Karpas-422 (cell line): ENCODE measurements around the gene SOST. TPM values are rescaled to one million over a fixed set of nuclear protein-coding genes. Genes with fewer than 3 reads are reported as not detected.
"Not testable (repeated sequence)": the region's sequence is repeated elsewhere in the genome, so short reads cannot be mapped to it uniquely, and the experiment has no call there.

Source experiments
- DNase-seq: peaks from one replicate; pipeline ENCODE4 v3.0.0-alpha.2; 2015
- H2AFZ ChIP-seq: fragments of 200-600 bp; sonication (generic); 2 replicates; pipeline ENCODE4 v1.6.1; 2014; ENCODE audit warnings: antibody characterized with exemption, low read length, mixed read lengths
- H3K27ac ChIP-seq: fragments of 200-600 bp; sonication (generic); 2 replicates; pipeline ENCODE4 v1.5.1; 2014; ENCODE audit warnings: mild to moderate bottlenecking, low read length, moderate library complexity
- H3K27me3 ChIP-seq: fragments of 200-600 bp; sonication (generic); 2 replicates; pipeline ENCODE4 v1.6.1; 2014; ENCODE audit warnings: low read length, mixed read lengths
- H3K36me3 ChIP-seq: fragments of 200-600 bp; sonication (generic); 2 replicates; pipeline ENCODE4 v1.6.1; 2014; ENCODE audit warnings: low read length, mixed read lengths; ENCODE audit not compliant: insufficient read depth
- H3K4me1 ChIP-seq: fragments of 200-600 bp; sonication (generic); 2 replicates; pipeline ENCODE4 v1.6.1; 2014; ENCODE audit warnings: mild to moderate bottlenecking, low read length, mixed read lengths
- H3K4me2 ChIP-seq: fragments of 200-600 bp; sonication (generic); 2 replicates; pipeline ENCODE4 v1.6.1; 2014; ENCODE audit warnings: low read length, low read depth, mild to moderate bottlenecking; ENCODE audit not compliant: poor library complexity, severe bottlenecking
- H3K4me3 ChIP-seq: fragments of 200-600 bp; sonication (generic); 2 replicates; pipeline ENCODE4 v1.5.1; 2014; ENCODE audit warnings: mild to moderate bottlenecking, antibody characterized with exemption, low read length, mixed read lengths
- H3K79me2 ChIP-seq: fragments of 200-600 bp; sonication (generic); 2 replicates; pipeline ENCODE4 v1.6.1; 2014; ENCODE audit warnings: mild to moderate bottlenecking, low read length, mixed read lengths
- H3K9ac ChIP-seq: fragments of 200-600 bp; sonication (generic); 2 replicates; pipeline ENCODE4 v1.6.0; 2014; ENCODE audit warnings: low read length
- H3K9me2 ChIP-seq: fragments of 200-600 bp; sonication (generic), shearing (Covaris generic); replicated peaks from 2 replicates; pipeline ENCODE4 v1.6.0; 2014; ENCODE audit warnings: mild to moderate bottlenecking, low read length, moderate library complexity; ENCODE audit not compliant: insufficient read depth
- H3K9me3 ChIP-seq: fragments of 300-700, 200-600 bp; sonication (generic); 2 replicates; pipeline ENCODE4 v1.6.1; 2014; ENCODE audit warnings: low read length, mixed read lengths
- H4K20me1 ChIP-seq: fragments of 200-600 bp; sonication (generic); 2 replicates; pipeline ENCODE4 v1.6.1; 2014; ENCODE audit warnings: mild to moderate bottlenecking, antibody characterized with exemption, low read length, low read depth; ENCODE audit not compliant: insufficient read depth
- total RNA-seq: library from RNA; depleted of rRNA; stranded (reverse); fragments of >200 nt; shearing (Covaris generic); gene quantifications from 2 replicates; pipeline ENCODE4 v1.2.3, GENCODE V29; 2014; ENCODE audit warnings: low replicate concordance

SOST gene
- total RNA-seq, 1 experiment from 2014 or later: not detected

GRCh38 chr17:43792668-43793067, 34.1 kb upstream of the SOST start:
- DNase-seq, H3K36me3 ChIP-seq, H4K20me1 ChIP-seq, H3K4me1 ChIP-seq, H3K9me3 ChIP-seq, H3K9ac ChIP-seq, H2AFZ ChIP-seq, H3K27me3 ChIP-seq, H3K4me2 ChIP-seq, H3K9me2 ChIP-seq, H3K27ac ChIP-seq, H3K4me3 ChIP-seq, H3K79me2 ChIP-seq: not testable (repeated sequence)

- Histone ChIP-seq H4K20me1 (no peaks in the 10 kb centered on the region), H3K4me3 (no peak overlapping the region), H3K36me3 (no peaks in the 10 kb centered on the region), H3K4me2 (no peak overlapping the region), H2AFZ (peak overlapping the region; percentile 21; the same call in 1 of the 2 replicates), H3K9me3 (no peaks in the 10 kb centered on the region), H3K27me3 (no peaks in the 10 kb centered on the region), H3K79me2 (no peaks in the 10 kb centered on the region), H3K4me1 (peaks cover 13% of the 10 kb centered on the region), H3K9me2 (no peaks in the 10 kb centered on the region), H3K9ac (no peak overlapping the region), H3K27ac (no peak overlapping the region)
- DNase-seq: peak; percentile 66
These were observed 33.0 kb upstream of the SOST start for GRCh38 chr17:43791589-43791988.

- H3K9ac ChIP-seq: no peak overlapping the region
- H3K4me1 ChIP-seq: peaks cover 13% of the 10 kb centered on the region
- no peak overlapping the region for H2AFZ ChIP-seq
These were observed 31.8 kb upstream of the SOST start for GRCh38 chr17:43790311-43790940.

GRCh38 chr17:43789482-43789881, 30.9 kb upstream of the SOST start:
- Histone ChIP-seq H3K9ac (no peak overlapping the region), H4K20me1 (no peaks in the 10 kb centered on the region), H3K79me2 (no peaks in the 10 kb centered on the region), H3K27me3 (no peaks in the 10 kb centered on the region), H3K9me3 (no peaks in the 10 kb centered on the region), H2AFZ (no peak overlapping the region), H3K4me2 (no peak overlapping the region), H3K4me3 (no peak overlapping the region), H3K4me1 (peaks cover 13% of the 10 kb centered on the region), H3K9me2 (no peaks in the 10 kb centered on the region), H3K36me3 (no peaks in the 10 kb centered on the region), H3K27ac (no peak overlapping the region)
- DNase-seq: no peak

More at GRCh38 chr17:43790311-43790940, 31.8 kb upstream of the SOST start:
- H3K4me3 ChIP-seq: no peak overlapping the region
- no peaks in the 10 kb centered on the region for H3K27me3 ChIP-seq
- no peaks in the 10 kb centered on the region for H3K9me2 ChIP-seq
- no peak overlapping the region for H3K4me2 ChIP-seq
- H3K79me2 ChIP-seq: no peaks in the 10 kb centered on the region
- no peaks in the 10 kb centered on the region for H3K9me3 ChIP-seq
- DNase-seq: no peak
- H3K36me3 ChIP-seq: no peaks in the 10 kb centered on the region
- H3K27ac ChIP-seq: no peak overlapping the region
- no peaks in the 10 kb centered on the region for H4K20me1 ChIP-seq

- no peak for DNase-seq
- Histone ChIP-seq H3K4me1 (peaks cover 13% of the 10 kb centered on the region), H3K36me3 (no peaks in the 10 kb centered on the region), H3K9ac (no peak overlapping the region), H3K27me3 (no peaks in the 10 kb centered on the region), H3K27ac (no peak overlapping the region), H3K79me2 (no peaks in the 10 kb centered on the region), H3K9me3 (no peaks in the 10 kb centered on the region), H4K20me1 (no peaks in the 10 kb centered on the region), H2AFZ (no peak overlapping the region), H3K4me3 (no peak overlapping the region), H3K4me2 (no peak overlapping the region), H3K9me2 (no peaks in the 10 kb centered on the region)
These were observed 29.9 kb upstream of the SOST start for GRCh38 chr17:43788540-43788939.

GRCh38 chr17:43787728-43788127, 29.1 kb upstream of the SOST start:
- H3K4me2 ChIP-seq: peak overlapping the region; percentile 25
- peaks cover 13% of the 10 kb centered on the region for H3K4me1 ChIP-seq
- H3K27me3 ChIP-seq: no peaks in the 10 kb centered on the region

GRCh38 chr17:43784628-43785101, 26.1 kb upstream of the SOST start:
- no peak overlapping the region for H3K4me3 ChIP-seq
- H3K27ac ChIP-seq: no peak overlapping the region
- no peaks in the 10 kb centered on the region for H3K27me3 ChIP-seq
- no peaks in the 10 kb centered on the region for H3K9me3 ChIP-seq
- H4K20me1 ChIP-seq: no peaks in the 10 kb centered on the region
- H3K36me3 ChIP-seq: no peaks in the 10 kb centered on the region
- peaks cover 15% of the 10 kb centered on the region for H3K4me1 ChIP-seq
- H3K9ac ChIP-seq: no peak overlapping the region
- no peak overlapping the region for H3K4me2 ChIP-seq
- no peak overlapping the region for H2AFZ ChIP-seq
- no peaks in the 10 kb centered on the region for H3K79me2 ChIP-seq
- DNase-seq: no peak
- no peaks in the 10 kb centered on the region for H3K9me2 ChIP-seq

More at GRCh38 chr17:43787728-43788127, 29.1 kb upstream of the SOST start:
- H2AFZ ChIP-seq: 0 out of 2 replicates have a peak overlapping the region, but pooled peaks have one; percentile 42
- H3K9ac ChIP-seq: no peak overlapping the region
- H3K27ac ChIP-seq: no peak overlapping the region
- no peaks in the 10 kb centered on the region for H4K20me1 ChIP-seq
- H3K9me3 ChIP-seq: no peaks in the 10 kb centered on the region
- peak; percentile 75 for DNase-seq
- H3K36me3 ChIP-seq: no peaks in the 10 kb centered on the region
- H3K79me2 ChIP-seq: no peaks in the 10 kb centered on the region
- H3K4me3 ChIP-seq: no peak overlapping the region
- H3K9me2 ChIP-seq: no peaks in the 10 kb centered on the region

GRCh38 chr17:43784068-43784467, 25.5 kb upstream of the SOST start:
- no peak overlapping the region for H2AFZ ChIP-seq
- H3K9me3 ChIP-seq: no peaks in the 10 kb centered on the region
- H4K20me1 ChIP-seq: no peaks in the 10 kb centered on the region
- H3K4me3 ChIP-seq: no peak overlapping the region
- no peak overlapping the region for H3K27ac ChIP-seq
- no peaks in the 10 kb centered on the region for H3K27me3 ChIP-seq
- peaks cover 21% of the 10 kb centered on the region for H3K4me1 ChIP-seq
- H3K4me2 ChIP-seq: no peak overlapping the region
- no peaks in the 10 kb centered on the region for H3K36me3 ChIP-seq
- no peaks in the 10 kb centered on the region for H3K9me2 ChIP-seq
- H3K9ac ChIP-seq: no peak overlapping the region
- no peak for DNase-seq
- no peaks in the 10 kb centered on the region for H3K79me2 ChIP-seq
